B cell (primary cell): ENCODE results near the gene ASTN1.

Source experiments
- CTCF ChIP-seq: fragments of 200-600 bp; IDR thresholded peaks from one replicate; pipeline ENCODE4 v1.8.0; 2022; ENCODE audit warnings: antibody characterized with exemption, mild to moderate bottlenecking
- EZH2 ChIP-seq: IDR thresholded peaks from 2 replicates; pipeline ENCODE4 v1.6.1; 2012; ENCODE audit warnings: borderline replicate concordance, low read depth, mild to moderate bottlenecking, moderate library complexity, low read length; ENCODE audit not compliant: insufficient read depth, poor library complexity, severe bottlenecking

DNA sequence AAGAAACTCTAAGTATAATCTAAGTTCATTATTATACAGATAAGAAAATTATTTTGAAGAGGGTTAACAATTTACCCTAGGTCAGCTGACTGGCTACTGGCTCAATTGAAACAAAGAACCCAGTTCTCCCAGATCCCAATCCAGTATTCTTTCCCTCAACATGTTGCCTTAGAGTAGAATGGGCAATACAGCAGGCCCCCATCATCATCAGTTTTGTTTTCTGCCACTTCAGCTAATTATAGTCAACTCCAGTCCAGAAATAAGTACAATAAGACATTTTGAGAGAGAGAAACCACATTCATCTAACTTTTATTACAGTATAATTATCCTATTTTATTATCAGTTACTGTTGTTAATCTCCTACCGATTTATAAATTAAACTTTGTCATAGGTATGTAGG is 241.2 kb downstream of the ASTN1 start:
- no peak for TF ChIP-seq EZH2
- no peak for TF ChIP-seq CTCF
